ENCODE measurements around the gene IL6R. TPM values are rescaled to one million over a fixed set of nuclear protein-coding genes. Genes with fewer than 3 reads are reported as not detected.

IL6R gene
- total RNA-seq, 1 experiment from 2014 or later = 12.2 TPM

- ChIA-PET CTCF (no interaction called here), POLR2A (no interaction called here)
- no peaks in the 10 kb centered on the region for H3K9me3 ChIP-seq (ENCODE audit: control insufficient read depth, insufficient read depth, low read depth, low read length)
- no peak for TF ChIP-seq CTCF (IDR thresholded peaks at IDR 0.05)
- TF ChIP-seq POLR2AphosphoS5 (IDR thresholded peaks at IDR 0.05; ENCODE audit: low read depth, low read length) = no peak
- TF ChIP-seq TCF7L2 (IDR thresholded peaks at IDR 0.05; ENCODE audit: low read depth, low read length) = no peak
- no peak for TF ChIP-seq REST (IDR thresholded peaks at IDR 0.05; ENCODE audit: insufficient read depth in 1 of 2, low read depth in 2 of 2, low read length in 1 of 2)
- TF ChIP-seq SIN3A (IDR thresholded peaks at IDR 0.05; ENCODE audit: borderline replicate concordance, insufficient read depth, low read depth, low read length) = no peak
- H3K27me3 ChIP-seq (ENCODE audit: control insufficient read depth, insufficient read depth, low read length) = no peaks in the 10 kb centered on the region
- in situ Hi-C loops (cut with HindIII; ENCODE audit: low pct_unique_long_range_greater_than_20kb, low sequenced_read_pairs) = no loop called here
- DNase-seq (ENCODE audit: low read depth, low spot score) (no peak), ATAC-seq (no peak)
- peaks cover 58% of the 10 kb centered on the region for H3K4me1 ChIP-seq (ENCODE audit: control insufficient read depth, insufficient read depth, low read length)
- no peaks in the 10 kb centered on the region for H3K36me3 ChIP-seq (ENCODE audit: control insufficient read depth, insufficient read depth, low read length)
- BruUV-seq (replicated peaks) = no TSS peak
- H3K27ac ChIP-seq (ENCODE audit: low read length) = peak overlapping the region; percentile 17; the same call in 1 of the 2 replicates
- intact Hi-C loops (cut with micrococcal nuclease; ENCODE audit: unreplicated experiment) = no loop called here
- H3K4me3 ChIP-seq (ENCODE audit: low read depth in 2 of 2, low read length in 2 of 2) = no peak overlapping the region
Measured at GRCh38 chr1:154423988-154424326, 18.8 kb downstream of the IL6R start.

- ChIA-PET POLR2A (interaction anchor here (0.7 kb wide), 1 partner anchor 140 kb away, joined by 13 read pairs; no protein-coding TSS in a partner anchor), CTCF (no interaction called here)
- Histone ChIP-seq H3K36me3 (ENCODE audit: control insufficient read depth, insufficient read depth, low read length) (no peaks in the 10 kb centered on the region), H3K4me3 (ENCODE audit: low read depth in 2 of 2, low read length in 2 of 2) (no peak overlapping the region), H3K9me3 (ENCODE audit: control insufficient read depth, insufficient read depth, low read depth, low read length) (no peaks in the 10 kb centered on the region), H3K27ac (ENCODE audit: low read length) (no peak overlapping the region), H3K27me3 (ENCODE audit: control insufficient read depth, insufficient read depth, low read length) (no peaks in the 10 kb centered on the region), H3K4me1 (ENCODE audit: control insufficient read depth, insufficient read depth, low read length) (peaks cover 46% of the 10 kb centered on the region)
- BruUV-seq (replicated peaks) = no TSS peak
- ATAC-seq (no peak), DNase-seq (ENCODE audit: low read depth, low spot score) (no peak)
- TF ChIP-seq CTCF (IDR thresholded peaks at IDR 0.05) (no peak), POLR2AphosphoS5 (IDR thresholded peaks at IDR 0.05; ENCODE audit: low read depth, low read length) (no peak), SIN3A (IDR thresholded peaks at IDR 0.05; ENCODE audit: borderline replicate concordance, insufficient read depth, low read depth, low read length) (no peak), TCF7L2 (IDR thresholded peaks at IDR 0.05; ENCODE audit: low read depth, low read length) (no peak)
- in situ Hi-C loops (cut with HindIII; ENCODE audit: low pct_unique_long_range_greater_than_20kb, low sequenced_read_pairs) (no loop called here), intact Hi-C loops (cut with micrococcal nuclease; ENCODE audit: unreplicated experiment) (no loop called here)
Measured at GRCh38 chr1:154425172-154425571, 20.0 kb downstream of the IL6R start.

Data from Panc1 (cell line).